Epidermal melanocyte (primary cell): Measurements from ENCODE around the gene PARP4.
A peak's percentile ranks its signal among the peaks of the same experiment; 100 is the strongest.
"Not testable (repeated sequence)": the region's sequence is repeated elsewhere in the genome, so short reads cannot be mapped to it uniquely, and the experiment has no call there.

Source experiments
- DNase-seq: peaks from one replicate; pipeline ENCODE4 v3.0.0; 2011; ENCODE audit warnings: low spot score; ENCODE audit not compliant: insufficient read length

Gene PARP4

GRCh38 chr13:24512197-24512907 is at the start of gene PARP4:
TSS of gene PARP4 (minus strand) at chr13:24512778. CDS start at chr13:24503776, 9,002 bp downstream.
- peak; percentile 77 for DNase-seq

- DNase-seq: not testable (repeated sequence)
These were observed 48.1 kb upstream of the PARP4 start for GRCh38 chr13:24560579-24561187.

- DNase-seq: not testable (repeated sequence)
These were observed 47.0 kb upstream of the PARP4 start for GRCh38 chr13:24559431-24560218.

GRCh38 chr13:24557081-24557480 is 44.5 kb upstream of the PARP4 start:
- no peak for DNase-seq

- DNase-seq: not testable (repeated sequence)
These were observed 41.3 kb upstream of the PARP4 start for GRCh38 chr13:24553892-24554291.

GRCh38 chr13:24541476-24542352 is 29.1 kb upstream of the PARP4 start:
- DNase-seq: not testable (repeated sequence)

- no peak for DNase-seq
These were observed 28.5 kb upstream of the PARP4 start for GRCh38 chr13:24541127-24541475.

GRCh38 chr13:24540236-24541126 is 27.9 kb upstream of the PARP4 start:
- DNase-seq: no peak

- no peak for DNase-seq
These were observed 27.1 kb upstream of the PARP4 start for GRCh38 chr13:24539500-24540165.

- DNase-seq: no peak
These were observed 16.9 kb upstream of the PARP4 start for GRCh38 chr13:24529478-24529877.

GRCh38 chr13:24528816-24529398 is 16.3 kb upstream of the PARP4 start:
- DNase-seq: no peak

GRCh38 chr13:24527266-24527775 is 14.7 kb upstream of the PARP4 start:
- no peak for DNase-seq

- no peak for DNase-seq
These were observed 8.2 kb upstream of the PARP4 start for GRCh38 chr13:24520733-24521132.

GRCh38 chr13:24516919-24517318 is 4.3 kb upstream of the PARP4 start:
- no peak for DNase-seq

- no peak for DNase-seq
These were observed 283 bp upstream of the PARP4 start for GRCh38 chr13:24512908-24513213.

GRCh38 chr13:24511816-24512196 is 772 bp downstream of the PARP4 start:
- no peak for DNase-seq

GRCh38 chr13:24511019-24511815 is 1.4 kb downstream of the PARP4 start:
- DNase-seq: peak; percentile 57

GRCh38 chr13:24506698-24507335 is 5.8 kb downstream of the PARP4 start:
- no peak for DNase-seq
